Natural killer cell (primary cell): ENCODE results near the gene HOXA7. TPM values are rescaled to one million over a fixed set of nuclear protein-coding genes. Genes with fewer than 3 reads are reported as not detected.

ENCODE experiments used
- ATAC-seq, 3 donors: fragments of 150-1000 bp in 2 of 3; fragments of 200-7000 bp in 1 of 3; cut with Tn5 transposase; 1 replicate in 1 of 3; 2 replicates in 2 of 3; pipeline ENCODE4 v1.10.0; 2021; ENCODE audit warnings: mild to moderate bottlenecking in 2 of 3, moderate library complexity in 2 of 3
- DNase-seq, 2 donors: peaks; one replicate each; pipeline versions ENCODE4 v3.0.0 to v3.0.0-alpha.2; 2013 to 2021; ENCODE audit warnings: mixed read lengths in 1 of 2
- H3K27ac ChIP-seq: one replicate; pipeline ENCODE4 v1.5.1; 2013; ENCODE audit warnings: mild to moderate bottlenecking, low read length
- H3K27me3 ChIP-seq: one replicate; pipeline ENCODE4 v1.6.1; 2013; ENCODE audit warnings: low read length; ENCODE audit not compliant: control insufficient read depth, insufficient read depth
- H3K36me3 ChIP-seq: one replicate; pipeline ENCODE4 v1.6.1; 2013; ENCODE audit warnings: low read length; ENCODE audit not compliant: control insufficient read depth, insufficient read depth
- H3K4me1 ChIP-seq: one replicate; pipeline ENCODE4 v1.6.1; 2013; ENCODE audit warnings: low read length; ENCODE audit not compliant: control insufficient read depth, insufficient read depth
- H3K4me3 ChIP-seq: one replicate; pipeline ENCODE4 v1.5.1; 2013; ENCODE audit warnings: low read length
- H3K9me3 ChIP-seq: one replicate; pipeline ENCODE4 v1.6.1; 2013; ENCODE audit warnings: low read length; ENCODE audit not compliant: control insufficient read depth, insufficient read depth
- H3K27ac Mint-ChIP-seq, 2 donors: one replicate each; pipeline ENCODE4 v1.8.0; 2022; ENCODE audit warnings: mild to moderate bottlenecking in 2 of 2, mixed read lengths in 2 of 2, moderate library complexity in 1 of 2
- H3K27me3 Mint-ChIP-seq, 2 donors: one replicate each; pipeline ENCODE4 v1.8.0; 2022; ENCODE audit warnings: low read depth in 2 of 2, mixed read lengths in 2 of 2
- H3K36me3 Mint-ChIP-seq: one replicate; pipeline ENCODE4 v1.8.0; 2022; ENCODE audit warnings: mixed read lengths
- H3K4me1 Mint-ChIP-seq, 2 donors: one replicate each; pipeline ENCODE4 v1.8.0; 2022; ENCODE audit warnings: mixed read lengths in 2 of 2
- H3K4me3 Mint-ChIP-seq: one replicate; pipeline ENCODE4 v1.8.0; 2022; ENCODE audit warnings: mild to moderate bottlenecking, moderate library complexity, mixed read lengths
- H3K9me3 Mint-ChIP-seq, 2 donors: one replicate each; pipeline ENCODE4 v1.8.0; 2022; ENCODE audit warnings: mixed read lengths in 2 of 2
- WGBS: methylation state at CpG from one replicate; pipeline ENCODE4 v1.1.7; 2013; ENCODE audit warnings: missing lambda C conversion rate; ENCODE audit not compliant: insufficient coverage; 5-methylcytosine and 5-hydroxymethylcytosine counted together
- intact Hi-C: fragments of 100-400 bp; cut with micrococcal nuclease; formaldehyde crosslinking; loops from one replicate; pipeline ENCODE4 v1.14.2; 2022
- total RNA-seq, 4 donors: library from RNA; stranded (reverse); fragments of 120-200 nt in 1 of 4; gene quantifications; one replicate each; pipeline versions ENCODE4 v1.2.3 to v1.2.4, GENCODE V29; 2013 to 2022
- TF ChIP-seq, protein P1 (sequence below): fragments of 200-600 bp; IDR thresholded peaks from one replicate; pipeline ENCODE4 v1.8.0; 2022; ENCODE audit warnings: antibody characterized with exemption

HOXA7 gene
- total RNA-seq, 3 donors from 2014 or later (not counting 1 experiment from before 2014, with no cell fraction given) = not detected

DNA sequence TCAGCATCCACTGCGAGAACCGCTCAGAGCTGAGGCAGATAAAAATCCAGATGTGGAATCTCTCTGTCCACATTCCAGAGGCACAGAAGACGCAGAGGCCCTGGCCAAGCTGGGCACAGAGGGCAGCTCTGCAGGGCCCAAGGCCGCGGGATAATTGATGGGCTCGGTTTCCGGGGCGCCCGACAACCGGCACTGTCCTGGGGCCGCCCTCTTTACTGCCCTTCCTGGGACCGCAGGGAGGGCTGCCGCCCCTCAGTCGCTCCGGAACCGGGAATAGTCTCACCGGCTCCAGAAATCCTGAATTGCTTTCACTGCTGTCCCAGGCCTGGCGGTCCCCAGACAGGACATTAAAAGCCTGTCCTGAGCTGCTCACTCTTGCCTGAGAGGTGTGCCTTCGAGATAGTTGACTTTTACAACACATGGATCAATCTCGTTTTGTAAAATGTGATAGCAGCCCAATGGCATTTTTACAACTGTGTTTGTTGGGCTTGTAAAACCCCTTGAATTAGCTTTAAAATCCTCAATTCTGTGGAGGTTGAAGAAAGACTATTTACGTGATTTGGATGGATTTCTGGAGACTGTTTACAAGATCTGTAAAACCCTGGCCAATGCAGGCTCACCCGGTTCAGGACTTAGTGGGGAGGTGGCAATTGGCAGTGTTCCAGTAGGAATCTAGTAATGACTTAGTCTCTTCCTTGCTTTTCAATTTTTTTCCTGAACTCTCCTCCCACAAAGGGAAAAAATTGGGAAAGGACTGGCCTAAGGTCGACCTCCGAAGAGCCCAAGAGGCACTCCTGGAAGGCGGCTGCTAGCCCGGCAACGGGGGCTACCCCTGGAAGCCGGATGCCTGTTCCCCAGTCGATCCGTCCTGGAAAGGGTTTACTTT, 7.5 kb downstream of the HOXA7 start:
- Histone ChIP-seq H3K4me3 (no peak overlapping the region), H3K4me1 (peaks cover 54% of the 10 kb centered on the region), H3K36me3 (no peaks in the 10 kb centered on the region), H3K27me3 (peaks cover 63% of the 10 kb centered on the region), H3K27ac (no peak overlapping the region), H3K9me3 (no peaks in the 10 kb centered on the region)
- TF ChIP-seq, protein P1, sequence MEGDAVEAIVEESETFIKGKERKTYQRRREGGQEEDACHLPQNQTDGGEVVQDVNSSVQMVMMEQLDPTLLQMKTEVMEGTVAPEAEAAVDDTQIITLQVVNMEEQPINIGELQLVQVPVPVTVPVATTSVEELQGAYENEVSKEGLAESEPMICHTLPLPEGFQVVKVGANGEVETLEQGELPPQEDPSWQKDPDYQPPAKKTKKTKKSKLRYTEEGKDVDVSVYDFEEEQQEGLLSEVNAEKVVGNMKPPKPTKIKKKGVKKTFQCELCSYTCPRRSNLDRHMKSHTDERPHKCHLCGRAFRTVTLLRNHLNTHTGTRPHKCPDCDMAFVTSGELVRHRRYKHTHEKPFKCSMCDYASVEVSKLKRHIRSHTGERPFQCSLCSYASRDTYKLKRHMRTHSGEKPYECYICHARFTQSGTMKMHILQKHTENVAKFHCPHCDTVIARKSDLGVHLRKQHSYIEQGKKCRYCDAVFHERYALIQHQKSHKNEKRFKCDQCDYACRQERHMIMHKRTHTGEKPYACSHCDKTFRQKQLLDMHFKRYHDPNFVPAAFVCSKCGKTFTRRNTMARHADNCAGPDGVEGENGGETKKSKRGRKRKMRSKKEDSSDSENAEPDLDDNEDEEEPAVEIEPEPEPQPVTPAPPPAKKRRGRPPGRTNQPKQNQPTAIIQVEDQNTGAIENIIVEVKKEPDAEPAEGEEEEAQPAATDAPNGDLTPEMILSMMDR = no peak
- Mint-ChIP-seq H3K27me3 (peaks cover 64 to 67% of the 10 kb centered on the region in 2 donors), H3K27ac (no peak overlapping the region), H3K9me3 (no peaks in the 10 kb centered on the region), H3K36me3 (no peaks in the 10 kb centered on the region), H3K4me1 (peaks cover 22 to 28% of the 10 kb centered on the region in 2 donors), H3K4me3 (no peak overlapping the region)
- DNase-seq (peak in 1 of 2 donors; percentile 6), ATAC-seq (no peak)
- intact Hi-C loops = no loop called here
- 41% methylated on average over 30 of the region's 30 CpGs for WGBS

DNA sequence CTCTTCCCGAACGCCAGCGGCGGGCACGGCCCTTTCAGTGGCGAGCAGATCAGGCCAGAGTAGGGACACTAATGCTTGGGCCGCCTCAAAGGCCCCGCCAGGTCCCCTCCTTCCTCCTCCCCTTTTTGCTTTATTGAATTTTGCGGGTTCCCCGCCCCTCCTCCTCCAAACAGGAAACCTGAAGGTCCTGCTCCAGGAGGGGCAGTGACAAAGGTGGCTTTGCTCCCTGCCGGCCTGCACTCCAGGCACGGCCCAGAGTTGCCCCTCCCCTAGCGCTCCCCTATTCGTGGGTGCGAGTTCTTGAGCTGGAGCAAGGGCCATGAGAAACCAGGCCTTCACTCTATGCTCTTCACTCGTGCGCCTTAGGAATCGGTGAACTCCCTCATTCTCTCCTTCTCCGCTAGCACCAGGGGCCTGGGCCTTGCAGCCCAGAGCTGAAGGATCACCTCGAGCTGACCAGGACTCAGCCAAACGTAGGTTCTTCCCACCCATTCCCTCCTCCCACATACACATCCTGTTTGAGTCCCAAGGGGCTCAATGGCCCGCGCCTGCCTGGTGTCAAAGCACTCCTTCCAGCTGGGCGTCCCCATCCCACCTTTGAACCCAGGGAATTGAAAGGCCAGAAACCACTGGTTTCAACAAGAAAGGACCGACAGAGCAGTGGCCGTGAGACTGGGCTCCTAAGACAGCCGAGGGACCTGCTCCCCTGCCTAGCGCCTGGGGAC, 8.3 kb downstream of the HOXA7 start:
- intact Hi-C loops = no loop called here
- DNase-seq = peak in 1 of 2 donors; percentile 10
- H3K4me1 Mint-ChIP-seq = peaks cover 22 to 28% of the 10 kb centered on the region in 2 donors
- peak overlapping the region; percentile 83 for H3K4me3 Mint-ChIP-seq
- peaks cover 59% of the 10 kb centered on the region for H3K27me3 ChIP-seq
- no peaks in the 10 kb centered on the region for H3K36me3 Mint-ChIP-seq
- no peak overlapping the region for H3K27ac Mint-ChIP-seq
- peaks cover 56 to 59% of the 10 kb centered on the region in 2 donors for H3K27me3 Mint-ChIP-seq
- peaks cover 56% of the 10 kb centered on the region for H3K4me1 ChIP-seq
- no peaks in the 10 kb centered on the region for H3K9me3 Mint-ChIP-seq
- peak overlapping the region; percentile 4 for H3K4me3 ChIP-seq
- H3K36me3 ChIP-seq = no peaks in the 10 kb centered on the region
- H3K9me3 ChIP-seq = no peaks in the 10 kb centered on the region
- no peak for ATAC-seq
- 16% methylated on average over 28 of the region's 28 CpGs for WGBS
- TF ChIP-seq, protein P1 = no peak
- no peak overlapping the region for H3K27ac ChIP-seq

DNA sequence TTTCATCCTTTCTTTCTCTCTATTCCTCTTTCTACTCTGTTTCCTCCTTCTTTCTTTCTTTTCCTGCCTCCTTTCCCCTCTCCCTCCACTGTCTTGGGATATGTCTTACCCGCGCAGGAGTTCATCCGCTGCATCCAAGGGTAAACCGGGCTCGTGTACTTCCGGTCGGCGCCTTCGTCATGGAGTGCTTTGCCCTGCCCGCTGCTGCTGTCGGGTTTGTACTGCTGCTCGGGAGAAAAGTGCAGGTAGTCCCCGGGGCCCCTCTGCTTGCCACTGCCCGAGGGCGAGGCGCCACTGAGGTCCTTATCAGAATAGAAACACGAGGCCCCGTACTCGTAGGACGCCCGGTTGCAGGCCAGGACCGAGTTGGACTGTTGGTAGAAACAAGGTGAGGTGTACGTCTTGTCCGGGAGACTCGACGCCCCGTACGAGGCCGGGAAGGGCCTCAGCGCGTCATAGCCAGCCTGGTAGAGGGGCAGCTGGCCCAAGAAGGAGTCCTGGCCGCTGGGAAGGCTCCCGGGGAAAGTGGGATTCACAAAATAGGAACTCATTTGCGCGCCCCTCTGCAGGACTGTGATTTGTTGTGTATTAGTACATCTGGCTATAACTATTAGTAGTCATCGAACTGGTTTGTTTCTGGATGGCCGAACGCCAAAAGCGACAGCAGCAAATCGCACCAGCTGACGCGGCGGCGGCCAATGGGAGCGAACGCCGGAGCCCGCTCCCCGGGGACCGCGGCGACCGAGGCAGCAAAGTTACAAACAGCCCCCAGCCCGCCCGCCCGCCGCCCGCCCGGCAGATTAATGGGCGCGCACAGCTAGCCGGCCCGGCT, 9.1 kb downstream of the HOXA7 start, which contains the start of gene HOXA6:
HOXA6 (minus strand) TSS at position 576 of the 832 bp plus-strand sequence; CDS start at position 551, 25 bp downstream.
- DNase-seq (peak in 1 of 2 donors; percentile 6), ATAC-seq (no peak)
- intact Hi-C loops = no loop called here
- Mint-ChIP-seq H3K36me3 (no peaks in the 10 kb centered on the region), H3K27me3 (peaks cover 57 to 60% of the 10 kb centered on the region in 2 donors), H3K9me3 (no peaks in the 10 kb centered on the region), H3K4me1 (peaks cover 22 to 35% of the 10 kb centered on the region in 2 donors), H3K4me3 (peak within 1 kb of the TSS; percentile 83), H3K27ac (no peak within 1 kb of the TSS)
- 21% methylated on average over 63 of the region's 63 CpGs for WGBS
- Histone ChIP-seq H3K27me3 (peaks cover 51% of the 10 kb centered on the region), H3K9me3 (no peaks in the 10 kb centered on the region), H3K27ac (no peak within 1 kb of the TSS), H3K4me3 (peak within 1 kb of the TSS; percentile 4), H3K4me1 (peaks cover 49% of the 10 kb centered on the region), H3K36me3 (no peaks in the 10 kb centered on the region)
- TF ChIP-seq, protein P1 = no peak
